Heart right ventricle (tissue), 16 donors: ENCODE results near the gene USP50. TPM values are rescaled to one million over a fixed set of nuclear protein-coding genes. Genes with fewer than 3 reads are reported as not detected.
"Not testable (repeated sequence)": the region's sequence is repeated elsewhere in the genome, so short reads cannot be mapped to it uniquely, and the experiment has no call there.

Experiments
- ATAC-seq, 8 donors: fragments of 200-7000 bp; cut with Tn5 transposase; one replicate each; pipeline ENCODE4 v1.9.1; 2020; ENCODE audit warnings: mild to moderate bottlenecking in 8 of 8, moderate library complexity in 8 of 8, moderate number of reproducible peaks in 1 of 8
- DNase-seq, 2 donors: peaks; one replicate each; pipeline ENCODE4 v3.0.0-alpha.2; 2020
- H3K27ac ChIP-seq, 10 donors: fragments of 200-600 bp; sonication (generic) in 2 of 10; one replicate each; pipeline versions ENCODE4 v1.5.0 to v1.8.0; 2020 to 2022; ENCODE audit warnings: mild to moderate bottlenecking in 3 of 10
- H3K27me3 ChIP-seq, 7 donors: fragments of 200-600 bp; one replicate each; pipeline ENCODE4 v1.8.0; 2021 to 2022; ENCODE audit warnings: mild to moderate bottlenecking in 2 of 7
- H3K36me3 ChIP-seq, 9 donors: fragments of 200-600 bp; sonication (generic) in 1 of 9; one replicate each; pipeline versions ENCODE4 v1.5.0 to v1.8.0; 2020 to 2022; ENCODE audit warnings: mild to moderate bottlenecking in 2 of 9
- H3K4me1 ChIP-seq, 9 donors: fragments of 200-600 bp; sonication (generic) in 1 of 9; one replicate each; pipeline versions ENCODE4 v1.5.0 to v1.8.0; 2020 to 2022; ENCODE audit warnings: mild to moderate bottlenecking in 4 of 9
- H3K4me3 ChIP-seq, 10 donors: fragments of 200-600 bp; sonication (generic) in 2 of 10; one replicate each; pipeline versions ENCODE4 v1.5.0 to v1.8.0; 2020 to 2022; ENCODE audit warnings: mild to moderate bottlenecking in 7 of 10, moderate library complexity in 2 of 10
- H3K9me3 ChIP-seq, 11 donors: fragments of 200-600 bp in 10 of 11; sonication (generic) in 2 of 11; one replicate each; pipeline versions ENCODE4 v1.5.0 to v1.8.0; 2013 to 2022; ENCODE audit warnings: mild to moderate bottlenecking in 2 of 11, control low read depth in 1 of 11, moderate library complexity in 1 of 11
- CTCF ChIP-seq, 9 donors: fragments of 200-600 bp; sonication (generic) in 2 of 9; IDR thresholded peaks; one replicate each; pipeline versions ENCODE4 v1.5.0 to v1.8.0; 2021 to 2022; ENCODE audit warnings: antibody characterized with exemption in 9 of 9, mild to moderate bottlenecking in 5 of 9, moderate library complexity in 1 of 9
- WGBS, 2 donors: extraction: QIAGEN DNeasy Blood & Tissue Kit; methylation state at CpG; one replicate each; pipeline ENCODE4 v1.1.7; 2013; ENCODE audit warnings: inconsistent platforms in 1 of 2; 5-methylcytosine and 5-hydroxymethylcytosine counted together
- intact Hi-C, 10 donors: fragments of 100-400 bp; cut with DNase I; formaldehyde crosslinking; loops; one replicate each; pipeline versions ENCODE4 v1.11.1 to v1.14.2; 2022
- polyA plus RNA-seq, 2 donors: library from polyadenylated mRNA; stranded (reverse); fragments of 200-250 nt; gene quantifications; one replicate each; pipeline ENCODE4 v1.2.3, GENCODE V29; 2013
- total RNA-seq, 10 donors: library from RNA; stranded (reverse); fragmentation: NEBNext Ultra II Directional in 3 of 10; extraction: Animal tissue kit (Norgen Biotek cat#: 25700) in 3 of 10; gene quantifications; one replicate each; pipeline versions ENCODE4 v1.2.1 to v1.2.4, GENCODE V29; 2021 to 2023
- donor health status: Arrhythmogenic right ventricular cardiomyopathy.
- donor health status: ischemic (EF 13 %, LVEDD 7.1; RV severe dilation, severe dysfunction).
- donor health status: healthy with polysubstance abuse.
- donor health status: DM: no; HTN: yes; CAD: no.
- donor health status: DM: no; HTN: no; CAD: no.
- donor health status: ischemic (EF 25% LVEDD 6.9; RV normal size, moderate dysfunction).
- donor health status: ischemic (EF 25% LVEDD 5.7; RV mildly dilated, moderate dysfunction).
- donor health status: healthy.
- donor health status: DM: yes; HTN: yes; CAD: no.
- donor health status: Ischemic cardiomyopathy.
- donor health status: ischemic (EF 35%, LVEDD 5.7; RV mildly dilated, moderate dysfunction).
- donor health status: nonischemic (EF 11% LVEDD 7.7; RV severe dilation, severe dysfunction).
- donor health status: DM: yes; HTN: yes; CAD: no.
- donor health status: PGD.
- donor health status: ischemic (EF 29% LVEDD 5.4; RV normal size, mild dysfunction).
- donor health status: nonischemic (EF 23%, LVEDD 6.1; RV moderate dilation, normal function).

Gene USP50
- total and polyA plus RNA-seq, 12 donors, result 0.23 to 1.2 (median 0.57) TPM; not detected in 5

- Histone ChIP-seq H3K4me3 (no peak overlapping the region), H3K27me3 (no peaks in the 10 kb centered on the region), H3K9me3 (no peaks in the 10 kb centered on the region), H3K27ac (no peak overlapping the region), H3K4me1 (no peaks in the 10 kb centered on the region), H3K36me3 (peaks cover 0 to 100% (median 76%) of the 10 kb centered on the region in 9 donors)
- no peak for ATAC-seq
- no peak for DNase-seq
- intact Hi-C loops, result no loop called here
- TF ChIP-seq CTCF (IDR thresholded peaks at IDR 0.05), result no peak
- whole genome bisulfite sequencing, 2 donors, result 92 to 99% methylated on average over 2 of the region's 2 CpGs
These were observed 49.8 kb downstream of the USP50 start for GRCh38 chr15:50496692-50497091.

GRCh38 chr15:50494547-50494946 is 51.9 kb downstream of the USP50 start:
- H3K27ac ChIP-seq, H3K27me3 ChIP-seq, H3K9me3 ChIP-seq, intact Hi-C loops, H3K4me3 ChIP-seq, DNase-seq, H3K4me1 ChIP-seq: not testable (repeated sequence)
- WGBS, 2 donors, result 47 to 75% methylated on average over 2 of the region's 2 CpGs
- peak in 1 of 8 donors; percentile 57 for ATAC-seq
- peaks cover 0 to 100% (median 70%) of the 10 kb centered on the region in 9 donors for H3K36me3 ChIP-seq

- Histone ChIP-seq H3K27ac (peak overlapping the region in 1 of 10 donors; percentile 24), H3K27me3 (no peaks in the 10 kb centered on the region), H3K4me1 (no peaks in the 10 kb centered on the region), H3K4me3 (no peak overlapping the region), H3K36me3 (peaks cover 0 to 100% (median 66%) of the 10 kb centered on the region in 9 donors), H3K9me3 (no peaks in the 10 kb centered on the region)
- WGBS, 2 donors, result 51 to 69% methylated on average over 3 of the region's 3 CpGs
- TF ChIP-seq CTCF (IDR thresholded peaks at IDR 0.05), result no peak
- intact Hi-C loops, result no loop called here
- peak in 1 of 2 donors; percentile 10 for DNase-seq
- ATAC-seq, result peak in 5 of 8 donors; percentile 46 to 75 (median 56)
These were observed 52.8 kb downstream of the USP50 start for GRCh38 chr15:50493625-50494024.

GRCh38 chr15:50487287-50487686 is 59.2 kb downstream of the USP50 start:
- H3K4me3 ChIP-seq, result no peak overlapping the region
- ATAC-seq (no peak), DNase-seq (no peak)
- H3K36me3 ChIP-seq, result peaks cover 0 to 100% (median 43%) of the 10 kb centered on the region in 9 donors
- H3K4me1 ChIP-seq, result no peaks in the 10 kb centered on the region
- H3K27me3 ChIP-seq, result no peaks in the 10 kb centered on the region
- no peak overlapping the region for H3K27ac ChIP-seq
- intact Hi-C loops, result loop anchor here in 1 of 10 donors (5.0 kb wide), 1 partner anchor 80 kb away; no protein-coding TSS in a partner anchor
- TF ChIP-seq CTCF (IDR thresholded peaks at IDR 0.05), result no peak
- no peaks in the 10 kb centered on the region for H3K9me3 ChIP-seq

GRCh38 chr15:50485389-50485788 is 61.1 kb downstream of the USP50 start:
- no peak for DNase-seq
- no peak for ATAC-seq
- WGBS, 2 donors, result 93 to 98% methylated on average over 3 of the region's 3 CpGs
- no peaks in the 10 kb centered on the region for H3K9me3 ChIP-seq
- peaks cover 0 to 100% (median 44%) of the 10 kb centered on the region in 9 donors for H3K36me3 ChIP-seq
- no peak overlapping the region for H3K27ac ChIP-seq
- no peaks in the 10 kb centered on the region for H3K4me1 ChIP-seq
- TF ChIP-seq CTCF (IDR thresholded peaks at IDR 0.05), result no peak
- no peak overlapping the region for H3K4me3 ChIP-seq
- intact Hi-C loops, result loop anchor here in 1 of 10 donors (5.0 kb wide), 1 partner anchor 82 kb away; no protein-coding TSS in a partner anchor
- no peaks in the 10 kb centered on the region for H3K27me3 ChIP-seq
